HG02885 (cell line): Measurements from ENCODE around the gene E2F6.

Source experiments
- ATAC-seq: cut with Tn5 transposase; IDR thresholded peaks from one replicate; pipeline ENCODE4 v1.9.1; 2021; ENCODE audit warnings: mild to moderate bottlenecking; ENCODE audit not compliant: unreplicated experiment, poor library complexity

The E2F6 gene

DNA sequence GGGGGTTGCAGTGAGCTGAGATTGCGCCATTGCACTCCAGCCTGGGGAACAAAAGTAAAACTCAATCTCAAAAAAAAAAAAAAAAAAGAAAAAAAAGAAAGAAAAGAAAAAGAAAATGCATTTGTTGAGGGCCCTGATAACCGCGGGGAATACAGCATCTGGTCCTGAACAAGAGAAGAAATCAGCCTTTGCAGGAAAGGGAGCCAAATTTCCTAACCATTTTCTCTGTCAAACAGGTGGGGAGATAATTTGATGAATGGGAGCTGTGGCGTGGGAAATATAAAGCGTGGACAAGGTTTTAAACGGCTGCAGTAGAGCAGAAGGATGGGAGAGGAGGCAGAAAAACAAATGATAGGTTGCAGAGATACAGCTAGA lies 864 bp downstream of the E2F6 start:
- no peak for ATAC-seq

DNA sequence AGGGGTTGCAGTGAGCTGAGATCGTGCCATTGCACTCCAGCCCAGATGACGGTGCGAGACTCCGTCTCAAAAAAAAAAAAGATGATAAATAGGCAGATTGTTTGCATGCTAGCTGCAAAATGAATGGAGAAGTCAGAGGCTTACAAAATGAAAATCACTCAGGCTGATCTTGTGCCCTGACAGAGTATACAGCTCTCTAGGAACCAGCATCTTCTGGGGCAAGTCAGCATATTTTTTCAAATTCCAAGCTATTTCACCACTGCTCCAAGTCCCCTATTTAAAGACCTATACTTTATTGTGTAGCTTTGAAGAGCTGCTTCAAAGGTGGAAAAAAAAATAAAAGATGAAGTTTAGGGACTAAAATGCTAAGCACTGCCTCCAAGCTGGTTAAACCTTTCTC lies 6.1 kb downstream of the E2F6 start:
- no peak for ATAC-seq

DNA sequence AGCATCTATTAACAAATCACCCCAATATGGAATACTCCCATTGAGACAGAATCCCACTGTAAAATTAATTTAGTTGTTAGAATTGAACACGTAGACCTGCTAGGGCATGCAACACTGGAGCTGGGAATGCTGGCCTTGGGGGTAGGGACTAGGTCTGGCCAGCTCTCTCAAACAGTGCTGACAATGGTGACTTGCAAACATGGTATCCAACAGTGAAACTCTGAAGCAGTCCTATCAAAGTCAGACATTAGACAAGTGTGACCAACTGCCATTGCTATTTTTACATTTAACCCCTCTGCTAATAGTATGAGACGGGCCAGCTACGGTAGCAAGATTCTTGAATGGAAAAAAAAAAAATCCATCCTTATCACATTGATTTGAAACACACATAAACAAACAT lies 7.2 kb downstream of the E2F6 start:
- ATAC-seq: no peak

DNA sequence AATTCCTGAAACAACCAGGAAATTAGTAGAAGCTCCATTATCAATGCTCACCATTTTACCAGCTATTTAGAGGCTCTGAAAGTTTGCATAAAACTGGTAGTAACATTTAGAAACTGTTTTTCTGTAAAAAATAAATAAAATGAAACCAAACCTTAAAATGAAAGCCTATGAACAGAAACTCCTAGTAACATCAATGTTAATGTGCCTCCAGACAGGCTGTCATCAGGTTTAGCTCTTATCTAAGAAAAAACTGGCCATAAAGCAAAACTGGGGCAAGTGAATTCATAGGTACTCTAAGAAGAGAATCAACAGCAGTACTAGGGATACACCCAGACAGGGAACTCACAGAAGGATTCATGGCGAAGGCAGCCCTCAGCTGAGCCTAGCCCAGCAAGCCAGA lies 8.0 kb downstream of the E2F6 start:
- no peak for ATAC-seq

DNA sequence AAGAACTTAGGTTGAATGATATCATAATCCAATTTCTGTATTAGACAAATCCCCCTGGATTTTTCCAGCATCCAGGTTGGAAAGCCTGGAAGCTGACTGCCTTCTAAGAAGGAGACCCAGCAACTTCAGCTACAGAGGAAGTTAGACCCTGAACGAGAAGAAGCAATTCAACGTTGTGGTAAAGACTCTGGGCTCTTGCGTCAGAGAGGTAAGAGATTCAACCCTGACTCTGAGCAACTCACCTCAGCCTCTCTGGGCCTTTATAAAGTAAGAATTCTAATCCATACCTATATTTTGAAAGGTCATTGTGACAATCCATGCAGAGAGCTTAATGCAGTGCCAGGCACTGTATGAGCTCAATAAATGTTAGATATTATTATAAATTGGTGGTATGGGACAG lies 9.7 kb downstream of the E2F6 start:
- ATAC-seq: no peak

DNA sequence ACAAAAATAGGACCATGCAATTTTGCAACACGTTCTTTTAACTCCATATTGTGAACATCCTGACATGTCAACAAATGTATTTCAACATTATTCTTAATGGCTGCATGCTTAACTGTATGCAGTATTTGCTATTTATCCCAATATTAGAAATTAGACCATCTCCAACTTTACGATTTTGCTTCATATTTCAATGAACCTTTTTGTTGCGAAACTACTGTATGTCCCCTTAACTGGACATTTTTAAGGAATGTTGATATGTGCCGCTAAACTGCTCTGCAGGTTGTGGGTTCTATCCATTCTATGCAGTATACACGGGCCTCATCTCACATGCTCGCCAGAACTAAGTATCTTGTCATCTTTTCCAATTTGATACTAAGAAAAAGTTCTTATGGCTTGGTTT lies 11.1 kb downstream of the E2F6 start:
- no peak for ATAC-seq

DNA sequence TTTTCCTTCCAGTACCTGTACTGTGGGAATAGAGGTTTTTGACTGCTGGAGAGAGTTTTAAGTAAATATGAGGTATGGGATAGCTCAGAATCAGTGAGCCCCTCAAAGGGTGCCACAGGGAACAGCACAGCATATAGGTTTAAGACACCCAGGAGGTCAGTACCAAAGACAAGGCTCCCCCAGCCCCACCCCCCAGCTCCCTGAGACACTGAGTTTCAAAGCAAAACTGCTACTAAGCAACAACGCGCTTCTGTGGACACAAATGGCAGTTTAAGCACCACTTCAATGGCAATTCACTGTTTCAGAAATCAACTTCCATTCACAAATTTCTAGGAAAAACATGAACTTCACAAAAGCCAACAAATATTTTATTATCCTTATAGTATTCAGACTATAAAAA lies 15.2 kb downstream of the E2F6 start:
- ATAC-seq: no peak

DNA sequence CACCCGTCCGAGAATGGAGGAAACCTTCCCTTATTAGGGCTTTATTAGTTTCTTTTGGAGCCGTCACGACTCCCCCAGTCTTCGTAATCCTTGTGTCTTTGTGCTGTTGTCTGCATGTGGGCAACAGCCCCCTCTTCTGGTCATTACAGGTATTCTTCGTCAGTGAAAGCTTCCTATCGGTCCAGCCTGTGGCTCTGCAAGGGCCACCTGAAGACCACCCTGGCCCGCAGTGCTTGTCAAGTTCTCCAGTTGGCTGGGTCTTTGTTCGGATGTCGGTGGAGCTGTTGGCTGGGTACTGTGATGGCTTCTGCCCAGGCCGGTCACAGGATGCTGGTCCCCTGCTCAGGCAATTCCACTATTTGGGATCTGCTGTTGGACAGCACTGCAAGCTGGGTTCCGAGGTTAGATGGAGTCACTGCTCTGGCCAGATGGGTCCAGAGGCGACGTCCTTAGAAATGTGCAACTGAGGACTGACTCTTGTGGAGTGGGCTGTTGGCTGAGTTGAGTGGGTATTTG lies 19.2 kb downstream of the E2F6 start:
- ATAC-seq: no peak

DNA sequence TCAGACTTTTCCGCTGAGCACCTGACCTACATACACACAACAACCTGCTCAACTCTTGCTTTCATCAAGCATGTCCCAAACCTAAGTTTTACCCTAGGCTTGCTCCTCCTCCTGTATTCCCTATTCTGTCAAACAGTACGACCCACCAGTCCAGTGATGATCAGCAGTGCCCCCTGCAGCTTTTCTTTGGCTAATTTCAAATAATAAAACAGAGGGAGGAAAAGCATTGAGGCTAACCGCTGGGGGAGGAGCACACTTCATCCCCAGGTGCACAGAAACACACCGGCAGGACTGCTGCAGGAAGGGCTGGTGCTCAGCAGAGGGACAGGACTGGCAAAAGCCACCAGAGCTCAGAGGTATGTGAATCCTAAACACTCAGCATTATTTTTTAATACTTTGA lies 21.2 kb downstream of the E2F6 start:
- ATAC-seq: no peak

DNA sequence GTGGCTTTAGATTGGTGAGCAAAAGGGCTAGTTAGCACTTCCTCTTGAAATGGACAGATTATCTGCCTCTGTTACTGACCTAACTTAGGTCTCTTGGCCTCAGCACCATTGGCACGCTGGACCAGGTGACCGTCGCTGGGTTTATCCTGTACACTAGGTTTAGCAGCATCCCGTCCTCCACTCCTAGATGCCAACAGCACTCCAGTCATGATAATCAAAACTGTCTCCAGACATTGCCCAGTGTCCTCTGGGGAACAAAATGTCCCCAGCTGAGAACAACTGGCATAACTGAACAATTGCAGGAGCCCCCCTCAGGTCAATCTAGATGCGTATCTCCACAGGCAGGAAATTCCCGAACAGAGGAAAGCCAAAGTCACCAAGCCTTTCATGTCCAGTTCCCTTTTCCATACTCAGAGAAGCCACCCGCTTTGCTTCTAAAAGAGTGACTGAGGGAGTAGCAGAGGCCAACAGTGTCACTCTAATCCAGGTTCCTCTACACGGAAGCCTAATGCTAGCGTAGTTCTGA lies 27.3 kb downstream of the E2F6 start:
- ATAC-seq: no peak

DNA sequence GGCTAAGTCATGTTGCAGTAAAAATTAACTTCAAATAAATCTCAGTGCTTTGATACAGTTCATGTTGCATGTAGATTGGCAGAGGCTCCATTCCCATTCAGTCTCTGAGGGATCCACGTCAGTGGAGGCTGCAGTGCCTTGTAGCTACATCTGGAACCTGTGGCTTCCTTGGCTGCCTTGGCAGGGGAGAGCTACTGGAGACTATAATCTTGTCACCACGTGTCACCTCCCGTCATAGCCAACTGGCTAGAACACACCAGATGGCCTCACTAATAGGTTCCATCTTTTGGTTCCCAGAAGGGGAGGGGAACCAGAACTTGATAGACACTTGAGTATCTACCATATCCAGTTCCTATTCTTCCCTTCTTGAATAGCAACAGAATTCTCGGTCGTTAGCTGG lies 28.4 kb downstream of the E2F6 start:
- no peak for ATAC-seq

DNA sequence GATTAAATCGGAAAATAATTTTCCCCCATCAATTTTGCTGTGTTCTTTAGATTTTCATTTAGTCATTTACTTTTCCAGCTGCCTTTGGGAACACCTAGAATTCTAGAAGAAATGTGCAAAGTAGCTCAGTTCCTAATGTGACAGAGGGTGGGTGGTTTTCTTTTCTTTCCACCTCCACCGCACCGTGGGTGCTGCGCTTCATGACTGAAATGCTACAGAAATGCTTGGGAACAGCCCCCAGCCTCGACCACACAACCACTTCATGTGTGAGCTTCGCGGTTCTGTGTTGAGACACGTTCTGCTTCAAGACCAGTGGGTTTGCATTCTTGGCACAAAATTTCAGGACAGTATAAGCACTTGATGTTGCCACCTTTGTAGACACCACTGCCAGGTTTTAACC lies 30.9 kb downstream of the E2F6 start:
- ATAC-seq: no peak

DNA sequence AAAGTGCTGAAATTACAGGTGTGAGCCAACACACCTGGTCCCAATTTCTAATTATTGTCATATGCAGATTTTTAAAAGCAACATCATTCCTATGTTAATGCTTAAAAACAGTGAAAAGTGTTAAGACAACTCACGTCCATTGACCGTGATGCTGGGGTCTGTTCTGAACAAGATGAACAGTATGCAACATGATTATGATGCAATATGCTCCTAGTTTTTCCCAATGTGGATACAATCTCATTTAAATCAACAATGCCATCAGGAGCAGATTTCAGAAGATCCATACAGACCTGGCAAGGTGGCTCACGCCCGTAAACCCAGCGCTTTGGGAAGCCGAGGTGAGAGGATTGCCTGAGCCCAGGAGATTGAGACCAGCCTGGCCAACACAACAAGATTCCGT lies 31.5 kb downstream of the E2F6 start:
- no peak for ATAC-seq

DNA sequence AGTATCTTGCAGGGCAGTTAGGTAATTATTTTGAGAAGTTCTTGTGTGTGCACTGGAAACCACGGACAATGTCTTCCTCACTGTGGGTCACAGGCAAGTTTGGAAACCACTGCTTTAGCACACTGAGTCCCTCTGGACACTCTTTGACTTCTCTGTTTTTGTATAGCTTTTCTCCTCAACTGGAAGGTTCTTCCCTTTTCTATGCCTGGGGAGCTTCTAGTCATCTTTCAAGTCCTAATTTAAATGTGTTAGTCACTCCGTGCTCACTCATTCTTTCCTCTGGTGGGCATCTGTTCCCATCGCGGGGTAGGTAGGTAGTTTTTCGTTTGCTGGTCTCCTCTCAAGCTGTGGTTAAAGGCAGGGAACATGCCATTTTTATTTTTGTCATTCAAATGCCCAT lies 32.1 kb downstream of the E2F6 start:
- ATAC-seq: no peak

DNA sequence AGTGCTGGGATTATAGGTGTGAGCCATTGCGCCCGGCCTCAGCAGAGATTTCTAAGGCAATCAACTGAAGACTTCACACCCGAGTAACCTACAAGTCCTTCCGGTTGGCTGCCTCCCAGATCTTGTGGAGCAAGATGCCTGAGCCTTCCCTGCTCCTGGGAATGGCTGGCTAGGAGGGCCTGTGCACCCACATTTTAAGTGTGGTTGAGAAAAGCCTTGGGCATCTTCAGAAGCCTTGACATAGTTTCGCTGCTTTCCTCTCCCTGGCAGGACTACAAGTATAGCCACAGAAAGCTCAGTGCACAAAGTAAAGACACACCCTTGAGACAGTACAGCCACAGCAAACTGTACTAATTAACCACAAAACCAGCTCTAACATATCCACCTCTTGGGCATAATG lies 35.2 kb downstream of the E2F6 start:
- ATAC-seq: no peak

DNA sequence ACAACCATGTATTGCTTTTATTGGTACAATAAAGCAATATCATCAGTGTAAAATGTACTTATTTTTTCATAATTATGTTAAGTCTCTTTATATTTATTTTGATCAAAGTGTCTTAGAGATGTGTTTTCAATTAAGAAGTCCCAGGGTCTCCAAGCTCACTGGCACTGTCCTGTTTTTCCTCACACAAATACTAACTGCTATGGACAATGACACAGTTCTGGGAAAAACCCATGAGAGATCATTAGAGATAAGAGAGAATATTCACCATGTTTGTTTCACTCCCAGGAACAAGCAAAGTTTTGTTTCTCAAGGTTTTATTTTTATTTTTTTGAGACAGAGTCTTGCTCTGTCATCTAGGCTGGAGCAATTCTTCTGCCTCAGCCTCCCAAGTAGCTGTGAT lies 38.7 kb downstream of the E2F6 start:
- no peak for ATAC-seq

DNA sequence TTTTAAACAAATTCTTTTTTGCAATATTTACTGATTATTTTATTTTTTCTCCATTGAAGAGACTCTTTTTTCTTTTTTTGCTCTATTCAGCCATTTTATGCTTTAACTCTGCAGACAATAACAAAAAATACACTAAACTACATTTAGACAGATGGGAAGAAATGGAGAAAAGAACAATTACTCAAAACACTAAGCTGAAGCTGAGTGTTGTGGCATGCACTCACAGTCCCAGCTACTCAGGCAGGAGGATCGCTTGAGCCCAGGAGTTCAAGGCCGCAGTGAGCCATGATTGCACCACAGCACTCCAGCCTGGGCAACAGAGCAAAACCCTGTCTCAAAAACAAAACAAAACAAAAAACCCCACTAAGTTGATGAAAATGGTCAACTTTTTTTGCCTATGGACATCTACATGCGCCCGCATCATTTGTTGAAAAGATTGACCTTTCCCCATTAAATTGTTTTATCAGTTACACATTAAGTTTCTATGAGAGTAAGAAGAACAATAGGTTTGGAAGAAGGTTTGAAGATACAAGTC lies 43.0 kb downstream of the E2F6 start:
- no peak for ATAC-seq

DNA sequence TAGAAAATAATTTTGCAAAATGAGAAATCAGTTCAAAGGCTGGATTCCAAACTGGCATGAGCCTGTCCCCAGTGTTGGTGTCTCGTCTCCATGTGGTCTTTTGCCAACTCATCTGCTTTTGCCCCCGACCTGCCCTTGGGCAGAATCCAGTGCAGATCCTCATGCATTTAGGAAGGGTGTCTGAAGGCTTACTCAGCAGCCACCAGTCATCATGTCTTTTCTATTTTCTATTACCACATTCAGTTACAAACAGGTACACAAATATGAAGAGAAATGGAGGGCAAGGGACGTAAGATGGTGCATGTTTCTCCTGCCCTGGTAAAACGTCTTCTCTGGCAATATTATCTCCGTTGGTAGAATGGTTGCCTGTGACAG lies 43.5 kb downstream of the E2F6 start:
- ATAC-seq: no peak

DNA sequence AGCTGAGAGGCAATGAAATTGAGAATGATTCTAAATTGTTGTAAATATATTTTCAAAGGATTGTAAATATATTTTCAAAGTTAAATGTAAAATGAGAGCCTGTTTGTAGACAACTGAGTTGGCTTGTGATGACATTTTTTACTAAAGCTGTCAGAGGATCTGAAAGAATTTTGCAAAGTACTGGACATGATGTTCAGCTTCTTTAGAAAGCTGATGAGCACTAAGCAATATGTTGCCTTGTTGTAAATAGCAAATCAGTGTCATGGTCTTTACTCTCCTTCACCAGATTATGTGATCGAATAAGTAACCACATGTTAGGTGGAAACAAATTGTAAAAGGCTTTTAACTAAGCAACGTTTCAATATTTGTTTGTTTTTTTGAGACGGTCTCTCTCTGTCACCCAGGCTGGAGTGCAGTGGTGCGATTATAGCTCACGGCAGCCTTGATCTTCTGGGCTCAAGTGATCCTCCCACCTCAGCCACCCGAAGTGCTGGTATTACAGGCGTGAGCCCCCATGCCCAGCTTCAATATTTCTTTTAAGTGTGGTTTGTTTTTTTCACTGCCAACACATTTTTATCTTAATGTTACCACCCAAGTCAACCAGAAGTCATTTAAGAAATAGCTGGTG lies 44.0 kb downstream of the E2F6 start:
- ATAC-seq: no peak

DNA sequence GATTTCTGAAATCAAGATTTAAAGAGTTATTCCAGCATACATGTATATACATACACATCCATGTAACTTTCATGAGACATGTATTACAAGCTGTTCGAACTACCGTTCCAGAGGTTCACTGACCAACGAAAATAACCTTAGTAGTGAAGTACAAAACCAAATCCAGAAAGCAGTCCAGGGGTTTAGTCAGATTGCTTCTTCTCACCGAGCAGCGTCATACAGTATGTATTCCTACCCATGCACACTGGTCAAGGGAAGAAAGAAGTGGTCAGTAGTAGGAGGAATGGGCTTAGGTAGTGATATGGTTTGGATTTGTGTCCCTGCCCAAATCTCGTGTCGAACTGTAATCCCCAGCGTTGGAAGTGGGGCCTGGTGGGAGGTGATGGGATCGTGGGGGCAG lies 45.3 kb downstream of the E2F6 start:
- no peak for ATAC-seq

DNA sequence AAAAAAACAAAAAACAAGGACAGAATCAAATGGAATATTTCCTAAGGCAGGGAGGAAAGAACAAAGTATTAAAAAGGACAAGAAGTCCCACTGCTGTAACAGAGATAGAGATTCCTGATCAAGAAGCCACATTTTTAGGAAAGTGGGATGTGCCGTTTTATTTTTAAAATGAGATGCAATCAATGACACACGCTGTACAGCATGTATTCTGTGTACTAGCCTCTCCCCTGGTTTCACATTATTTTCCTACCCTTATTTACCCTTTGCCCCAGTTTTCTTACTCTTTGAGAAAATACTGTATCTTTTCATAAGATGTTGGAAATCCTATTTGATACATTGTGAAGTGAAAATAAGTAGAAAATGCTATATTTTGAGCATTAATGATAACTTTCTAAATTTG lies 45.8 kb downstream of the E2F6 start:
- no peak for ATAC-seq

DNA sequence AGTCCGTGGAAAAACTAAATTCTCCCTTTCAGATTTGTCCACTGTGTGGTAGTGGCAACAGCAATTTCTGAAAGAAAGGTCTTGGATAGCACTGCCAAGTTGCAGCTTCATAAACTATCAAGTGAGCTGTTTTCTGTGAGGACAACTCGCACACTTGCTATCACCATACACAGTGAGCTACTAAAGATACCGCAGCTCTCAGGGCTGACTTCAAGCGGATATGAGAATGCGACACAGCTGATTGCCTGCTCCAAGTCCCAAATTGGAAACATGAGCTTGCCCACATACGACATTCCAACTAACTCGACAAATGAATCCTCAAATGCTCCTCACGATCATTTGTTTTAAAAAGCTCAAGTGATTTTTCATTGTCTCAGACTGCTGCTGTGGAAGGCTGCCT lies 46.2 kb downstream of the E2F6 start:
- no peak for ATAC-seq
